ENCODE data around the gene OR51S1. TPM values are rescaled to one million over a fixed set of nuclear protein-coding genes. Genes with fewer than 3 reads are reported as not detected.

OR51S1 gene, protein sequence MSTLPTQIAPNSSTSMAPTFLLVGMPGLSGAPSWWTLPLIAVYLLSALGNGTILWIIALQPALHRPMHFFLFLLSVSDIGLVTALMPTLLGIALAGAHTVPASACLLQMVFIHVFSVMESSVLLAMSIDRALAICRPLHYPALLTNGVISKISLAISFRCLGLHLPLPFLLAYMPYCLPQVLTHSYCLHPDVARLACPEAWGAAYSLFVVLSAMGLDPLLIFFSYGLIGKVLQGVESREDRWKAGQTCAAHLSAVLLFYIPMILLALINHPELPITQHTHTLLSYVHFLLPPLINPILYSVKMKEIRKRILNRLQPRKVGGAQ
- not detected in 2 replicates for total RNA-seq

DNA sequence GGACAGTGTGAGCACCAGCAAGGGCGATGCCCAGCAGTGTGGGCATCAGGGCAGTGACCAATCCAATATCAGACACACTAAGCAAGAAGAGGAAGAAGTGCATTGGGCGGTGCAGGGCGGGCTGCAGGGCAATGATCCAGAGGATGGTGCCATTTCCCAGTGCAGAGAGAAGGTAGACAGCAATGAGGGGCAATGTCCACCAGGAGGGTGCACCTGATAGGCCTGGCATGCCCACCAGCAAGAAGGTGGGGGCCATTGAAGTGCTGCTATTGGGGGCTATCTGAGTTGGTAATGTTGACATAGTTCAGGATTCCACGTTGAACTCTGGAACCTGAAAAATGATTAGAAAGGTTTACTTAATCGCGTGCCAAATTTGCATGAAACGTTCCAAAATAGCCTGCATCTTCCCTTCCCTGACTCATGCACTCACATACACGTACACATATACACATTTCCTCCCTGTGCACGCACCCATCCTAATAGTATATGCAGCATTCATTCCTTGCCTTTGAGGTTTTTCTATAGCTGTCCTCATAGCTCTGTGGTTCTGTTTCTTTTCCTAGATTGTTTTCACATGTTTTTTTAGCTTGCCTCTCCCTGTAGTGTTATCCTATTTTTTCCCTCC, at the start of gene OR51S1:
Gene OR51S1 (minus strand): TSS at position 301 of the 625 bp plus-strand sequence. CDS start 0 bp downstream, at position 301.

DNA sequence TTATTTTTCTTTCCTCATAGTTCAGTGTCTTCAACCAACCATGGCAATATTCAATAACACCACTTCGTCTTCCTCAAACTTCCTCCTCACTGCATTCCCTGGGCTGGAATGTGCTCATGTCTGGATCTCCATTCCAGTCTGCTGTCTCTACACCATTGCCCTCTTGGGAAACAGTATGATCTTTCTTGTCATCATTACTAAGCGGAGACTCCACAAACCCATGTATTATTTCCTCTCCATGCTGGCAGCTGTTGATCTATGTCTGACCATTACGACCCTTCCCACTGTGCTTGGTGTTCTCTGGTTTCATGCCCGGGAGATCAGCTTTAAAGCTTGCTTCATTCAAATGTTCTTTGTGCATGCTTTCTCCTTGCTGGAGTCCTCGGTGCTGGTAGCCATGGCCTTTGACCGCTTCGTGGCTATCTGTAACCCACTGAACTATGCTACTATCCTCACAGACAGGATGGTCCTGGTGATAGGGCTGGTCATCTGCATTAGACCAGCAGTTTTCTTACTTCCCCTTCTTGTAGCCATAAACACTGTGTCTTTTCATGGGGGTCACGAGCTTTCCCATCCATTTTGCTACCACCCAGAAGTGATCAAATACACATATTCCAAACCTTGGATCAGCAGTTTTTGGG, 33.0 kb upstream of the OR51S1 start, which contains the start of gene OR51T1:
Gene OR51T1 (plus strand): TSS at position 41 of the 641 bp plus-strand sequence. CDS start 0 bp downstream, at position 41.

DNA sequence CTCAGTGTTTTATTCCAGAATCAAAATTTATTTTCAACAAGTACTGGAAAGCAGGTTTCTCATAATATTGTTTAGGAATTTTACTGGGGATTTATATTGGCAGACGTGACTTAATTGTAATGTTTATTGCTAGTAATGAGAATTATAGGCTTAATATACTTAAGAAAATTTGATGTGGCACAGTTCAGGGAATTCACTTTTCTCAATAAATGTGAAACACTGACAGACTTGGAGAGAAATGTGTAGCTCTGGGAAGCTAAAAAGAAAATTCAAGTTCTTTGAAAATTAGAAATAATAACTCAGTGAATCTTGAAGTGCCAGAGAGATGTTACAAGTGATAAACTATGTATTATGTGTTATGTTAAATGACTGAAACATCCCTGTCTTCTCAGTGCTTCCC, 28.0 kb downstream of the OR51S1 start, which contains the start of gene OR51F2:
Gene OR51F2 (plus strand): TSS at position 301 of the 400 bp plus-strand sequence. CDS start 101 bp downstream, outside the sequence.

DNA sequence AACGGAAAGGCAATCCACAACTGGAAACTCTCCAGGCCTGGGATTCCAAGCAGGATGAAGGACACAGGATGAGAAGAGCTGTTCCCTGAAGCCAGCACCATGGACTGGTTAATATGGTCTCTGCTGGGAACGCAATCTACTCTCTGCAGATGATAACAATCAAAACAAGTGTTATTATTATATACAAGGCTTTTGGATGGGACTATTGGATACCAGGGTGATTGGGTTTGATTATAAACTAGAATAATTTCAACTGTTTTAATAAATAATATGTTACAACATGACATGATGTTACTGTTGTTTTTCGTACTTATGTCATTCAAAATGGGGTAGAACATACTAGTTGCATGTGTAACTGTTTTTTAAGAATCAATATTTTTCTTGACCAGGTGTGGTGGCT, 44.7 kb downstream of the OR51S1 start, which contains the start of gene OR52R1:
Gene OR52R1 (minus strand): TSS at position 101 of the 400 bp plus-strand sequence. CDS start 0 bp downstream, at position 101.

Other genes starting within 250 kb of the OR51S1 start
- gene TRIM68, start 241.0 kb downstream of the OR51S1 start, total RNA-seq: 6.3 and 12.3 TPM in 2 replicates
- gene OR51D1, start 211.7 kb downstream of the OR51S1 start, total RNA-seq: not detected in 2 replicates
- gene OR51E1, start 205.2 kb downstream of the OR51S1 start, total RNA-seq: not detected in 2 replicates
- gene OR51E2, start 151.4 kb downstream of the OR51S1 start, total RNA-seq: 0.14 and 0.22 TPM in 2 replicates
- gene MMP26, start 144.4 kb downstream of the OR51S1 start, total RNA-seq: not detected in 2 replicates
- gene OR51F1, start 79.3 kb downstream of the OR51S1 start, total RNA-seq: not detected in 2 replicates
- not detected in 2 replicates for gene OR52R1, start 44.8 kb downstream of the OR51S1 start, total RNA-seq
- gene OR51F2, start 27.9 kb downstream of the OR51S1 start, total RNA-seq: not detected in 2 replicates
- not detected in 2 replicates for gene OR51T1, start 32.7 kb upstream of the OR51S1 start, total RNA-seq
- gene OR51A7, start 54.6 kb upstream of the OR51S1 start, total RNA-seq: not detected in 2 replicates
- gene OR51G2, start 70.1 kb upstream of the OR51S1 start, total RNA-seq: not detected in 2 replicates
- not detected in 2 replicates for gene OR51G1, start 75.1 kb upstream of the OR51S1 start, total RNA-seq
- not detected in 2 replicates for gene OR51A4, start 98.4 kb upstream of the OR51S1 start, total RNA-seq
- gene OR51A2, start 106.5 kb upstream of the OR51S1 start, total RNA-seq: not detected in 2 replicates
- not detected in 2 replicates for gene OR51L1, start 145.6 kb upstream of the OR51S1 start, total RNA-seq
- not detected in 2 replicates for gene OR52J3, start 197.3 kb upstream of the OR51S1 start, total RNA-seq
- gene OR52E2, start 210.4 kb upstream of the OR51S1 start, total RNA-seq: not detected in 2 replicates
- not detected in 2 replicates for gene OR52E1, start 220.4 kb upstream of the OR51S1 start, total RNA-seq